Non-pigmented ciliary epithelial cell (primary cell): ENCODE data around the gene LGALS9.
"Not testable (repeated sequence)": the region's sequence is repeated elsewhere in the genome, so short reads cannot be mapped to it uniquely, and the experiment has no call there.

ENCODE experiments used
- DNase-seq: peaks from one replicate; pipeline ENCODE4 v3.0.0-alpha.2; 2010; ENCODE audit warnings: low read depth

Gene LGALS9

DNA sequence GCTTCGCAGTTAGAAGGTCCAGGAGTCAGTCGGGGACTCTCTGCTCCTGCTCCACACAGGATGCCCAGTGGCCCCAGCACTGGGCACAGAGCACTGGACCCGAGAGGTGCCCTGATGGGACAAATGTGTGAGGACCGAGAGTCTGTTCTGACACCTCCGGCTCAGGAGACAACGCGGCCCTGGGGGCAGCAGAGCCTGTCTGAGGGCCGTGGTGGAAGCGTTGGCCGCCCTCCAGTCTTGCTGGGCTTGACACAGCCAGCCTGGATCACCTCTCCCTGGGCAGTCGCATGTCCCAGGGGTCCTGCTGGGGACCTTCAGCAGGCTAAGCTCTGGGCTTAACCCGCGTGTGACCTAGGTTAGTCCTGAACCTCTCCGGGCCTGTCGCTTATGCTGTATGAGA lies 23.1 kb downstream of the LGALS9 start:
- no peak for DNase-seq

DNA sequence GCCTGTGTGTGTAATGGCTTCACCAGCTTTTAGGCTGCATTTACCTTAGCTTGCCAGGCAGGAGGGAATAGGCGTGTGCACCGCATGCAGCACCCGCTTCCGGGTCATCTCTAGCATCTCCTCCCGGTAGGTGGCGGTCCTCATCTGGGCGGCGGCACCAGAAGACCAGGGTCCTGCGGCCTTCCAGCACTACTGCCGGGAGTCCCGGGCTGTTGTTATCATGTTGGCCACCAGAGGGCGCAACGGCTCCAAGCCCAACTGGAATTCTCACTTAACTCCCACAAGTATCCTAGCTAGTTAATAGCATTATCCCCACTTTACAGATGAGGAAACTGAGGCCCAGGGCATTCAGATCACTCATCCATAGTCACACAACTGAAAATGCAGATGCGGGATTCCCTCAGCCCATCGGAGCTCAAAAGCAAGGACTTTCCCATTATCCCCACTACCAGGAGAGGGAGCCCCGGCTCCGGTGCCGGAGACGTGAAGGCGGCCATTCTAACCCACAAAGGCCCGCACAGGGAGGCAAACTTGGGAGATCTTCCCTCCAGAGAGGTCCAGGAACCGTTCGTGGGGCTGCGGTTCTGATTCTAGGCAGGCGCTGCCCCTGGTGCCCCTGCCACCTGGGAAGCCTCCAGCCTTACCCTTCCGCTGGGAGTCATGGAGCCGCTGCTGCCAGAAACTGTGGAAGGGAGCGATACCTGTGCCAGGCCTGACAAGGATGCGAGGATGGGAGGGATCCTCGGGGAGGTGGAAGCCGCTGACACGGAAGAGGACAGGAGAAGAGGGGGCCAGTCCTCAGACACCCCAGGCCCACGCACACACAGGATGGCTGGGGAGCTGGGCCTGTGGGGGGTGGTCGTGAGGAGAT lies 23.9 kb downstream of the LGALS9 start:
- DNase-seq: no peak

DNA sequence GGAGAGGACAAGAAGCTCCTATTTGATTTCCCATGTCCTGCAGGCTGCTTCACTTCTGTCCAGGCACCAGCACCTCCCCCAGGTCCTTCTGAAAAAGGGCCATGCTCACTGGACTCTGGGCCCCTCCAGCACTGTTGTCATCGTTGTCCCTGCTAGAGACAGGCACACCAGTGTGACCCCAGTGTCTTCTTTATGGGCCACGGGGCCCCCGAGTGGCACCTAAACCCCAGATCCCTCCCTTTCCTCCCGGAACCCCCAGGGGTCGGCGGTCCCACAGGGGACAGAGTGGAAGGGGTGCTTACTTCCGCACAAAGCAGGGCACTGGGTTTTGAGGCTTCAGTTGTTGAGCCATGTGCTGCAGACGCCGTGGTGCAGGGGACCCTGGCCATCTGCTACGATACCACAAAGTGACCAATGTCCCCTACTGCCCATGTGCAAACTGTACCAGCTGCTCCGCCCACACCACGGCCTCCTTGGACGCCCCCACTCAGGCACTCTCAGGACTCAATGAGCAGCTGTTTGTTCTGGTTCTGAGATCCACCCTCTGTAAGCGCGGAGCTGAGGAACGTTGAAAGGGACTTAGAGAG lies 24.6 kb downstream of the LGALS9 start:
- not testable (repeated sequence) for DNase-seq

DNA sequence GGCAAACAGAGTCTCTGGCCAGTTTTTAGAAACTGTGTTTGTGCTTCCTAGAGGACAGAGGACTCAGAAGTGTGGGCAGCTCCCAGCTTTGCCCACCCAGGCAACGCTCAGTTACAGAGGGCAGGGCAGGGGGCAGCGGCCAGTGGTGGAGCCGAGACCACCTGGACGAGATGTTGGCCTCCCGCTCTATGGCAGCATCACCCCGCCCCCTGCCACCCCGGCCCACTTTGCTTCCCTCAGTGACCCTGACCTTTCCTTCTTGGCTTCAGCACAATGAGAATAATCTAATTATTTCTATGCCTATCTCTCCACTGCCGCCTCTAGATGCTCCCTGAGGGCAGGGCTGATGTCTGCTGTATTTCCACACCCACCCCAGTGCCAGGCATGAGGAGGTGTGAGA lies 25.6 kb downstream of the LGALS9 start:
- not testable (repeated sequence) for DNase-seq

DNA sequence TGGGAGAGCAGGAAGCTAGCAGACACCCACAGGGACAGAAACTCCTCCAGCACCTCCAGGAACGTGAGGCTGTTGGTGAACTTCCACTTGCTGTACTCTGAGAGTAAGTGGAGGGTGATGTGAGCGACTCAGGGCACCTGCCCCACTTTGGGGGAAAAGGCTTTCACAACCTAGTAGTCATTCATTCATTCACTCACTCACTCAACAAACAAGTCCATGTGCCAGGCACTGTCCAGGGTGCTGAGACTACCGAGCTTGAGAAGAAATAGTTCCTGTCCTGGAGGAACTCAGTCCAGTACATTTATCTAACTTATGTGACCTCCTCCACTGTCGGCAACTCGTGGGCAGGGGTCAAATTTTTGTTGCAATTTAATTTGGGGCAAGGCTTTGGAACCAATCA lies 26.6 kb downstream of the LGALS9 start:
- DNase-seq: no peak

DNA sequence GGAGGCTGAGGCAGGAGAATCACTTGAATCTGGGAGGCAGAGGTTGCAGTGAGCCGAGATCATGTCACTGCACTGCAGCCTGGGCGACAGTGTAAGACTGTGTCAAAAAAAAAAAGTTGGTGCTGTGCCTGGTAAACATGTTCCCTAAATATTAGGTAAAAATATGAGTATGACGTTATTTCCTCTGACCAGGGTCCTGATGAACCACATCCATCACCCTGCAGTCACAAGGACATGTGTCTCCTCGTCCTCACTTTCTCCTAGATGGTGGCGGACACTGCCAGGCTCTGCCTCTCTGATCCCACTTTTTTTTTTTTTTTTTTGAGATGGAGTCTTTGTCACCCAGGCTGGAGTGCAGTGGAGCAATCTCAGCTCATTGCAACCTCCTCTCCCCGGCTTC lies 28.7 kb downstream of the LGALS9 start:
- no peak for DNase-seq

DNA sequence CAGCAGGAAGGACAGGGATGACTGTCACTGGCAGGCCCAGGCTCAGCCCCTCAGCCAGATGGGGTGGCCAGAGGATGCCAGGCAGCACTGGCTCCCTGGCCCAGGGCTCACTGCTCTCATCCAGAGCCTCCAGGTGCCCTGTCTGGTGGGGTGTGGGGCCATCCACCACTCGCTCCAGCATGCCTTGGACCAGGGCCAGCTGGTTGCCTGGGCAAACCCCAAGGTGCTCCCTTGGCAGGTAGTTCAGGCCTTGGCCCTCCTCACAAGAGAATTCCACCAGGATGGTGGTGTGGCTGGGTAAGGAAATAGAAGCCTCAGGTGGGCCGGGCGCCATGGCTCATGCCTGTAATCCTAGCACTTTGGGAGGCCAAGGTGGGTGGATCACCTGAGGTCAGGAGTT lies 29.4 kb downstream of the LGALS9 start:
- no peak for DNase-seq

DNA sequence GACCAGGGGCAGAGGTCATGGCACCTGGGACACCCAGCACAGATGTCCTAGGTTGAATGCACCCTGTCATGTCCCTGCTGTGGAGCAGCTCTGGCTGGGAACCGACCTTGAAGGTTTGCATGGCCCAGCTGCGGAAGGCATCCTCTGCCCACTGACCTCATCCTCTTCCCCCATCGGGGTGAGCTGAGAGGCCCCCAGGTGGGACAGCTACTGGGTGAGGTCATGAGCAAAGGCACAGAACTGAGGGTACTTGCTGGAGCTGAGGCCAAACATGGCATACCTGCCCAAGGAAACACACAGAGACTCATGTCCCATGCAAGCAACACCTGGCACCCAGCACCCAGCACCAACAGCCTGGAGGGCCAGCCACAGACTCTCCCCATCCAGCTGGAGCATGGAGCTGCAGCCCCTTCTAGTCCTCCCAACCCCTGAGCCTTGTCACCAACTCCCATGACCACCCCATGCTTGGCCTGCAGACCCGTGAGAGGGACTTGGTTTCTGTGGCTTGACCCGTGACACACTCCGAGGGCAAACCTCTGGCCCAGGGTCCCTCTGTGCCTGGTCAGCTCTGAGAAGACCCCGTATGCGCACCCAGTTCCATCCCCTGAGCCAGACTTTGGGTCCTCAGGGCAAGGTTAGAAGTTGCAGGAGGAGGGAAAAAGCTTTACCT lies 33.1 kb downstream of the LGALS9 start:
- no peak for DNase-seq

DNA sequence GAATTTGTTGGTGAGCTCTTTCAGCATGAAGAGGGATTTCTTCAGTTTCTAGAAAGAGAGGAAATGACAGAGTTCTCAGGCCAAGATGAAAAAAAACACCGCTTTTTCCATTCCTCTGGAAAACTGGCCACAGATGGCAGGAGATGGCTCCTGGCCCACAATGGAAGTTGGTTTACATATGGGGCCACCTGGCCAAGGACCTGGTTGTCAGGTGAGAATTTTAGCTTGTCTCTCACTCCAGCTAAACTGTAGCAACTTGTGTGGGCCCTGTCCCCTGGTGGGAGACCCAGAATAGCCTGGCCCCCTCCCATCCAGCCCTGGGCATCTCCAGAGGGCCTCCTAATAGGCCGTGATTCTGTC lies 33.6 kb downstream of the LGALS9 start:
- no peak for DNase-seq

DNA sequence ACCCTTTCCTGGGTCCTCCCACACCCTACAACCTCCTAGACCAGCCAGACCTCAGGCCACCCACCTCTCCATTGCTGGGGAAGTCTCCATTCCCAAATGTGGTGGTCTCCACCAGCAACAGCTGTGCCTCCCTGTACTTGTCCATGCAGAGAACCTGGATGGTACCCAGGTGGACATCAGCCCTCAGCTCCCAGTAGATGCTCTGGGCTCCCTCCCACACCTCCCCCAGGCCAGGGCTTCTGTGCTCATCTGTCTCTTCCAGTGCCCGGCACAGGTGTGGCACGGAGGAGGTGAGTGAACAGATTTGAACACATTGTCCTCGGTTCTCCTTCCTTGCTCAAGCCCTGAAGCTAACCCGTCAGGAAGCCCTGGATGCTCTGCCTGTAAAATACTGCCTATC lies 34.6 kb downstream of the LGALS9 start:
- no peak for DNase-seq

DNA sequence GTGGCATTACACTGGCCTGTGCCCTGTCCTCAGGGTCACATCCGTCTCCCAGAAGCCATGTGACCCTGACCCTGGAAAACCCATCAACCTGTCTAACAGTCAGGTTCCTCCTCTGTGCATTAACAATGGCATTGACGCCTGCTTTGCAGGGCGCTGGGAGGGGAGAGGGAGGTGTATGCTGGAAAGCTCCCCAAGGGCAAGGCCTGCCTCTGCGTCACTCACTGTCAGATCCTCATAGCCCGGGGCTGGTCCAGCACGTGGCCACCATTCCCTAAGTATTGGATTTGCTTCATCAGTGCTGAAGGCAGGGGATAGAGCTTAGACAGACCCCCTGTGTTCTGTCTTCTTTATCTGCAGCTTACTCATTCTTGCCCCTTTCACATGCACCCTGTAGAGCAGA lies 35.3 kb downstream of the LGALS9 start:
- not testable (repeated sequence) for DNase-seq

DNA sequence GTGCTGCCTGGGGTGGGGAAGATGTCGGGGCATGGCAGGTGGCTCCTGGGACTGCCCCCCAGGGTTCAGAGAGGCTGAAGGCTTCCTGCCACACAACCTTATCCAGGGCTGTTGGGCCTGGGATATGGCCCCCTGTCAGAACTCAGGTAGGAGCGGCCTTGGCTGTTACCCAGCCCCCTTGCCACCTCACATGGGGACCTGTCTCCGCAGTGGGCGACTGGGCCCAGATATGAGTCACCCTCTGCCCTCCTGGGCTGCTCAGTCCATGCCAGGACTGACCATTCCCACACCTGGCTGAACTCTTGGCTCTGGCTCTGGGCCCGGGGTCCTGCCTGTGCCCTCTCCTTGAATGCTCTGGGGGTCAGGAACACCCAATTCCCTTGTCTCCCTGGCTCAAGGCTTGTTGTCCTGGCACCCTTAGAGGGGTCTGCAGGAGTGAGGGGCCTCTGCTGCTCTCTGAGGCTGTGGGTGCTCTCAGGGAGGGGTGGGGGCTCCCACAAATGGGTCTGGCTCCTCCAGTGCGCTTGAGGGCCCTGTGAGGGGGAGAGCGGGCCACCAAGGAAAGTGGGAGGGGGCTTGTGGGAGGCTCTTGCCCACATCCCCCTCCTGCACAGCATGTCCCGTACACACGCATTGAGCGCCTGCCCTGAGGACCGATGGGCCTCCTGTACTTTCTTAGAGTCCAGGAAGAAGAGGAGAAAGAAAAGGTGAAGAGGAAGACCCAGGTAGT lies 36.0 kb downstream of the LGALS9 start:
- no peak for DNase-seq

DNA sequence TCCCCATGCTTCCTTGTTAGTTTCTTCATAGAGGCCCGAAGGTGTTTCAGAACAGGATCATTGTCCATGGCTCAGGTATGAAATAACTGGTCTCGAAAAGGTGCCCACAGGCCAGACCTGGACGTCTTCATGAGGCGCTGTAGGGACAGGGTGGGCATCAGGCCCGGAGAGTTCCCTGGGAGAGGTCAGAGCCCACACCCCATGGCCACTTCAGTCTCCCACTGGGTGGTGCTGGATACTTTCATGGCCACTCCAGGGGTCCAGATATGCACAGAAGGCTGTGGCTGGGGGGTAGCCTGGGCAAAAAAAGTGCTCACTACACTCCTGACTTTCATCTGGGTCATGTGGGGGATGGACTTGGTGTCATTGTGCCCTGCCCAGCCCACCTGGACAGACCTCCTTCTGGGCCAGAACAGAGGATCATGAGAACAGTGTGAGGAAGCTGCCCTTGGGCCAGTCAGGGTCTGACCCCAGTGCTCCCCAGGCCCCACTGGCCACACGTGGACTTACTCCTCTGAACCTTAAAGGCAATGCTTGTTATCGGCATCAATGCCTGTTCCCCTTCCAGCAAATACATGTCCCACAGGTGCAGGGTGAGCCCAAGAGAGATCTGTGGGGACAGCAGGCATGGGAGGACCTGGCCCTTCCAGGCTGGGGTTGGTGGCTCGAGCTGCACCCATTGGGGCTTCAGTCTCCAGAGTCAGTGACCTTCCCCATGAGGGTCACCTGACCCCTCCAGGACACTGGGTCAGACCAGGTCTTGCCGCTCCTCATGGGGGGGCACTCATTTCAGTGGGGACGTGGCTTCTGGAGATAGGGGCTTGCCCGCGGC lies 36.9 kb downstream of the LGALS9 start:
- DNase-seq: no peak

DNA sequence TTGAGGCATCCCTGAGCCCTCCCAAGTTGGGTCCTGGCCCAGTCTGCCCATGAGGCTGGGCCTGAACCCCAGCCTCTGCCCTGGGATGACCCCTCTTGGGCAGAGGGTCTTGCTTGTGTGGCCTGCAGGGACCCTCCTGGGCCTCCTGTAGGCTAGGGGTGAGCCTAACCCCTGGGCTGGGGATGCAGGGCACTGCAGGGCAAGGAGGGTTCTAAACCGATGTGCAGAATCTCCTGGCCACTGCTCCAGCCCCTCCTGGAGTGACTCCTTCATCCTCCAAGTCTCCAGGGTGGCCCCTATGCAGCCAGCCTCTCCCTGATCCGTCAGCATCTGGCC lies 37.5 kb downstream of the LGALS9 start:
- no peak for DNase-seq

DNA sequence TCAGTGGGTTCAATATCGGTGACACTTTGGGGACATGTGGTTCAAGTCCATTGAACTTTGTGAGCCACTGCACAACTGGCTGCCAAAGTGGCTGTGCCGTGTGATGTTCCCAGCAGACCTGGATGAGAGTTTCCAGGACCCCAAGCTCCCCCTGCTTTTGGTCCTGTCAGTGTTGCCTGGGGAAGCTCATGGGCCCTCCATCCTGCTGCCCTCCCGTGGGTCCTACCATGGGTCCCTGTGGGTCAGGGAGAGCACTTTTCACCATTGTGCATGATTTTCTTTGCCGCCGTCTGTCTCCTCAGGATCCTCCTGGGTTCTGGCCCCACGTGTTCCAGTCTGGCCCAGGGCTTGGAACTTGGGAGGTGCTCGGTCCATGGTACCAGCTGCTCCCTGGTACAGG lies 38.1 kb downstream of the LGALS9 start:
- DNase-seq: no peak

DNA sequence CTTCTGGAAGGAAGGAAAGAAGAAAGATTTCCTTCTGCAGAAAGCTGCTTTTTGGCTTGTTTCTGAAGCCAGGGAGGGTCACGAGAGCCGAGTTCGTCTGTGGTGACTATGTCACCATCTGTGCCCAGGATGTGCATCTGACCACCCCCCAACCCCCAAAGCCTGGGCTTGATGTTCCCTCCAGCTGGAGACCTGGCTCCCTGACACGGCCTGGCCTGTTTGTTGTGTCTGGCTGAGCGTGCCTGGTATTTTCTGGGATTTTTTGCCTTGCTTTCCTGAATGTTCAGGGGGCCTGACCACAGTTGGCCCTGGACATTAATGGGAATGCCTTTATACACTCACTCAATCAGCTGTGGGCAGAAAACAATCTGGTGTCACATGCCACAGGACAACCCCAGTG lies 38.9 kb downstream of the LGALS9 start:
- no peak for DNase-seq

DNA sequence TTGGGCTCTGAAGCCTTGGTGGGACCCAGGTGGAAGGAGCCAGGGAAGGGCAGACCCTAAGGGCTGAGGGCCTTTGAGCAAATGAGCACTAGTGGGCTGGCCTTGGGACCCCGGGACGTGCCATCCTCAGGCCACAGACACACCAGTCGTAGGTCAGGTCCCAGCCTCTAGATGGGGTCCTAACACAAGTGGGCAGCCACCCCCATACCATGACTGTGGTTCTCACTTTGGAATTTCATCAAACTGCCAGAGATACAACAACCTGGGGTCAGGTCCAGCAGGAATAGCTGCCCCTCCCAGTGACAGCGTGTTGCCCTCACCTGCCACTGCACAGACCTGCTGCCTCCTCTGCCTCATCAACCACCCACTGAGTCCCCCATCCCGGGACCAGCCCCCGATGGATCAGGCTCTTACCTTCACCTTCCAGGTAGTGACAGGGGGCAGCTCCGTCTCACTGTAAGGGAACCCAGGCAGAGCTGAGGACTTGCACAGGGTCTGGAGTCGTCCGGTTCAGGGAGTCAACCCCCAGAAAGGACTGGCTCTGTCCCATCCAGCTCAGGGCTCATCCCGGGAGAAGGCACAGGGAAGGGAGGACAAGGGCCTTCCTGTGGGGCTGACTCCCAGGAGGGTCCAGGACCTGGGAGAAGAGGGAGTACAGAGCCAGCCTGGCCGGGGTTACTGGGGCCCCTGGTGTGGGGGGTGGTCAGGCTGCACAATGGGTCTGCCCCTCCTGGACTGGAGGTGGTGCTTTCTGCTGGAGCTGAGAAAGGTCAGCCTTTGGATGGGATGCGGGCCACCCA lies 40.0 kb downstream of the LGALS9 start:
- no peak for DNase-seq

DNA sequence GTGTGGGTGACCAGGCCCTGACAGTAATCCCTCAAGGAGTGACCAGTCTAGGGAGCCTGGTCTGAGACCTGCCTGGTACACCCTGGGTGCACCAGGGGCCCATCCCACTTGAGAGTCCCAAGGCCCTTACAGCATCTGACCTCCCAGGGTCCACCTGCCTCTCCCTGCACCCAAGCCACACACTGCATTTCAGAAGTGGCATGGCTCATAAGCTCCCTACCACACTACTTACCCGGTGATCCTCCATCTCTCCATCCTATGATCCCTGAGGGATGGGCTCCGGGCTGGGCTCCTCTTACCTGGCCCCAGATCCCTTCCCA lies 40.6 kb downstream of the LGALS9 start:
- no peak for DNase-seq

DNA sequence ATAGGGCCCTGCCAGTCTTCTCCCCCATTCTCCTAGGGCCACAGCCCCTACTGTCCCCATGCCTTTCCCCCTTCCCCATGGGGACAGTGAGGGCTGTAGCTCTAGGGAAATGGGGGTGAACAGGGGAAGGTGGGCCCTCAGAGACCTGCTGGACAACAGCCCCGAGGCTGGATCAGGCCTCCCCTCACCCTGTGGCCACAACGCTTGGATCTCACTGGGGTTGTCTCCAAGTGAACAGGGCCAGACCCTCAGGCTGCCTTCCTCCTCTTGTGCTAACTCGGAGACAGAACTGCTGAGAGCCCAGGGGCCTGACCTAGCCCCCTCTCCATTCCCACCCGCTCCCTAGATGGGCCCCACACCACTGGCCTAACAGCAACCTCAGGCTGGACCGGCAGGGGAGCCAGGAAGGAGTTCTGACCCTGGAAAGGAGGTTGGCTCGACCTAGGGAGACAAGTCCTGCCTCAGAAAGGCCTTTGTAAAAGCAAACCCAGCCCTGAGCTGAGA lies 41.0 kb downstream of the LGALS9 start:
- DNase-seq: not testable (repeated sequence)

DNA sequence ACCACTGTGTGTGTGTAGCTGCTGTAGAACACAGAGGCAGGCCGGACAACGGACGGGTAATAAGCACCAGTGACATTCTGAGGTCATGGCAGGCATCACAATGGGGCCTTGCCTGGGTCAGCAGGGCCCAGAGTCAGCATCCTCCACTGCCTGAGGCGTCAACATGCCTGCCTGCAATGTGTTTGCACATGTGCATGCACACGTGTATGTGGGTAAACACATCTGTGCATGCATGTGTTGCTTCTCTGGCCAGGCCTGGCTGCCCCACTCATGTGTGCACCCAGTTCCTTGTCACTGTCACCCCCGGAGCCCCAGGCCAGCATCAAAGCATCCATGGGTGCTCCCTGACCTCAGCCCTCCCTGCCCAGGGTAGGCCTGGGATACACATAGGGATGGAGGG lies 43.3 kb downstream of the LGALS9 start:
- no peak for DNase-seq

DNA sequence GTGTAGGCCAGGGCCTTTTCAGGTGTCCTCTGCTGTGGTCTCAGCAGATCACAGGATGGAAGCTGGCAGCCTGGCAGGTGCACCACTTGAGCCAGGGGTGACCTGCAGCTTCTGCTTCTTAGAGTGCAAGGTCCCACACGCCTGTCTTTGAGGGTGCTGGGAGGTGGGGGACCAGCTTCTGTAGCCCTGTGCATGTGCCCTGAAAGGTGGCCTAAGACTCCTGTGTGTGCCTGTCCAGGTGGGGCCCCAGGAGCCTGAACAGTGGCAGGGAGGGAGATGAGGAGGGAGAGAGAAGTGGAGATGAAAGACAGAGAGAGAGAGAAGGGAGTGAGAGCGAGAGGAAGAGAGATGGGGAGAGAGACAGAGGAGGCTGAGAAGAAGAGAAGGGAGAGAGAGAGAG lies 46.2 kb downstream of the LGALS9 start:
- DNase-seq: no peak
